GM23248 (cell line): Measurements from ENCODE around the gene CDH4. TPM values are rescaled to one million over a fixed set of nuclear protein-coding genes. Genes with fewer than 3 reads are reported as not detected.

Experiments
- DNase-seq: peaks from one replicate; pipeline ENCODE4 v3.0.0-alpha.2; 2015
- H2AFZ ChIP-seq: fragments of 200-600 bp; sonication (generic); 2 replicates; pipeline ENCODE4 v1.6.1; 2016; ENCODE audit warnings: antibody characterized with exemption
- H3F3A ChIP-seq: fragments of 200-600 bp; sonication (generic); 2 replicates; pipeline ENCODE4 v1.6.1; 2016; ENCODE audit warnings: mild to moderate bottlenecking, antibody characterized with exemption, mixed run types; ENCODE audit not compliant: insufficient read depth
- H3K27ac ChIP-seq: fragments of 200-600 bp; sonication (generic); 2 replicates; pipeline ENCODE4 v1.5.1; 2016; ENCODE audit warnings: mild to moderate bottlenecking
- H3K27me3 ChIP-seq: fragments of 200-600 bp; sonication (generic); replicated peaks from 2 replicates; pipeline ENCODE4 v1.6.1; 2016; ENCODE audit warnings: mild to moderate bottlenecking; ENCODE audit not compliant: insufficient read depth
- H3K36me3 ChIP-seq: fragments of 200-600 bp; sonication (generic); 2 replicates; pipeline ENCODE4 v1.6.1; 2016; ENCODE audit warnings: low read depth, mild to moderate bottlenecking
- H3K4me1 ChIP-seq: fragments of 200-600 bp; sonication (generic); 2 replicates; pipeline ENCODE4 v1.6.1; 2016; ENCODE audit warnings: mild to moderate bottlenecking; ENCODE audit not compliant: insufficient read depth
- H3K4me2 ChIP-seq: fragments of 200-600 bp; sonication (generic); one replicate; pipeline ENCODE4 v1.6.1; 2016; ENCODE audit warnings: mild to moderate bottlenecking; ENCODE audit not compliant: unreplicated experiment
- H3K4me3 ChIP-seq: fragments of 200-600 bp; sonication (generic); 2 replicates; pipeline ENCODE4 v1.5.1; 2016; ENCODE audit warnings: mild to moderate bottlenecking
- H3K79me2 ChIP-seq: fragments of 200-600 bp; sonication (generic); 2 replicates; pipeline ENCODE4 v1.6.1; 2016; ENCODE audit warnings: mild to moderate bottlenecking; ENCODE audit not compliant: insufficient read depth
- H3K9ac ChIP-seq: fragments of 200-600 bp; sonication (generic); 2 replicates; pipeline ENCODE4 v1.6.1; 2016; ENCODE audit warnings: mild to moderate bottlenecking
- H3K9me2 ChIP-seq: fragments of 200-600 bp; sonication (generic); 2 replicates; pipeline ENCODE4 v1.6.1; 2016; ENCODE audit warnings: mixed run types, mild to moderate bottlenecking, moderate library complexity; ENCODE audit not compliant: insufficient read depth
- H3K9me3 ChIP-seq: fragments of 200-600 bp; sonication (generic); one replicate; pipeline ENCODE4 v1.6.1; 2017; ENCODE audit warnings: low read depth
- H4K20me1 ChIP-seq: fragments of 200-600 bp; sonication (generic); 2 replicates; pipeline ENCODE4 v1.6.0; 2016; ENCODE audit not compliant: insufficient read depth
- EZH2 ChIP-seq: fragments of 200-600 bp; sonication (generic); IDR thresholded peaks from 2 replicates; pipeline ENCODE4 v1.6.1; 2018; ENCODE audit warnings: antibody characterized with exemption, mild to moderate bottlenecking; ENCODE audit not compliant: insufficient read depth, poor library complexity, severe bottlenecking
- EZH2phosphoT487 ChIP-seq: fragments of 200-600 bp; sonication (generic); IDR thresholded peaks from 2 replicates; pipeline ENCODE4 v1.6.1; 2018; ENCODE audit warnings: antibody characterized with exemption, moderate library complexity, mild to moderate bottlenecking, low read depth; ENCODE audit not compliant: insufficient read depth
- WGBS, 2 experiments: methylation state at CpG; one replicate each; pipeline ENCODE4 v1.1.6; 2015 to 2017; ENCODE audit warnings: low lambda C conversion rate in 2 of 2, low coverage in 1 of 2; ENCODE audit errors: missing lambda C conversion rate in 2 of 2; 5-methylcytosine and 5-hydroxymethylcytosine counted together
- in situ Hi-C: fragments of 300-500 bp; cut with MboI; formaldehyde crosslinking; loops from 2 replicates; pipeline ENCODE4 v1.15.0; 2020
- polyA plus RNA-seq: library from polyadenylated mRNA; unstranded; fragments of >200 nt; fragmentation: Nextera tagmentation; extraction: Ambion mirVana; gene quantifications from 2 replicates; pipeline ENCODE4 v1.2.1, GENCODE V29; 2016
- total RNA-seq: library from RNA; depleted of rRNA; stranded (reverse); fragments of >200 nt; shearing (Covaris generic); gene quantifications from 2 replicates; pipeline ENCODE4 v1.2.3, GENCODE V29; 2014

Gene CDH4
- total and polyA plus RNA-seq, 2 experiments from 2014 or later, result 1.1 to 3.9 TPM

DNA sequence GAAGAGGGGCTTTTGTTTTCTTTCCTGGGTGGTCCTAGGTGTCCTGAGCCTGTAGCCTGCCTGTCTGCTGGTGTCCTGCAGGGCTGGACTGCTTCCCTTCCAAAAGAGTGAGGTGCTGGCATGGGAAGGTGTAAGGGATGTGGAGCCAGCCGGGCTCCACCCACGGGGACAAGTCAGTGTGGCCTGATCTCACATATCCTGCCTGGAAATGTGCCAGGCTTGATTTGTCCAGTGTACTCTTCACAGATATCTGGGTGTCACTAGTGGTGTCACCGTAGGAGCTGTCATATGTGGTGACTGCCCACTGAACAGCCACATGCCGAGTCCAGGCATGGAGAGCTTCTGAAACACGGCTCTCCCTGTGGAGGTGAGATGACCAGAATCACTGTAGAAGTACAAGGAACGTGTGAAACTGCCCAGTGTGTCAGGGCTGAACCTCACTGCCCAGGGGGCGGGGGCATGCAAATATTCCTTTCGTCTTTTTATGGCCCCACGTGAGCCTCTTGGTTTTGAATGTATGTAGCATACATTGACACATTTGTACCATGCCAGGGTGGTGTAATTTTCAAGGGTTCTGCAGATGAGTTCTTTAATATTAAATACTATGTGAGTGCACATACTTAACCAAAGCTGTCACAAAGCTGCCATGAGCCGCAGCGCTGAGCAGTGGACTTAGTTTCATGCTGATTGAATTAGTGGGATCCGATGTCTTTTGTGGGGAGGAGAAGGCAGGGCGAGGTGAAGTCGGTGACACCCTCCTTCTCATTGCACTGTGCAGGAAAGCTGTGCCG, 55.8 kb downstream of the CDH4 start:
- TF ChIP-seq EZH2phosphoT487, result no peak
- H3K36me3 ChIP-seq, result no peaks in the 10 kb centered on the region
- H3K79me2 ChIP-seq, result no peaks in the 10 kb centered on the region
- H3K9ac ChIP-seq, result no peak overlapping the region
- no peaks in the 10 kb centered on the region for H3K9me2 ChIP-seq
- H3K4me1 ChIP-seq, result no peaks in the 10 kb centered on the region
- 26 to 27% methylated on average over 15 of the region's 15 CpGs for WGBS, 2 experiments
- in situ Hi-C loops, result no loop called here
- DNase-seq, result peak; percentile 11
- no peak overlapping the region for H3K4me3 ChIP-seq
- no peak overlapping the region for H3K4me2 ChIP-seq
- no peaks in the 10 kb centered on the region for H3K9me3 ChIP-seq
- H4K20me1 ChIP-seq, result no peaks in the 10 kb centered on the region
- no peaks in the 10 kb centered on the region for H3K27me3 ChIP-seq
- H3F3A ChIP-seq, result no peaks in the 10 kb centered on the region
- no peak overlapping the region for H3K27ac ChIP-seq
- no peak overlapping the region for H2AFZ ChIP-seq

- Histone ChIP-seq H3K4me3 (no peak overlapping the region), H3K27ac (no peak overlapping the region), H3K9ac (no peak overlapping the region), H3K9me2 (no peaks in the 10 kb centered on the region), H3K4me2 (no peak overlapping the region), H3K27me3 (no peaks in the 10 kb centered on the region), H3K9me3 (no peaks in the 10 kb centered on the region), H3K36me3 (no peaks in the 10 kb centered on the region), H3F3A (no peaks in the 10 kb centered on the region), H3K4me1 (no peaks in the 10 kb centered on the region), H4K20me1 (no peaks in the 10 kb centered on the region), H3K79me2 (no peaks in the 10 kb centered on the region), H2AFZ (no peak overlapping the region)
- TF ChIP-seq EZH2 (no peak), EZH2phosphoT487 (no peak)
- WGBS, 2 experiments, result 22 to 29% methylated on average over 2 of the region's 2 CpGs
- DNase-seq, result no peak
- in situ Hi-C loops, result no loop called here
These were observed 56.4 kb downstream of the CDH4 start for GRCh38 chr20:61308477-61308774.

- no peaks in the 10 kb centered on the region for H3K9me2 ChIP-seq
- in situ Hi-C loops, result no loop called here
- H3K27ac ChIP-seq, result no peak overlapping the region
- no peaks in the 10 kb centered on the region for H3K36me3 ChIP-seq
- no peak overlapping the region for H2AFZ ChIP-seq
- TF ChIP-seq EZH2phosphoT487 (no peak), EZH2 (no peak)
- no peaks in the 10 kb centered on the region for H3F3A ChIP-seq
- no peak overlapping the region for H3K9ac ChIP-seq
- 19 to 39% methylated on average over 7 of the region's 7 CpGs for WGBS, 2 experiments
- no peaks in the 10 kb centered on the region for H3K9me3 ChIP-seq
- no peak for DNase-seq
- no peaks in the 10 kb centered on the region for H3K79me2 ChIP-seq
- no peaks in the 10 kb centered on the region for H3K4me1 ChIP-seq
- H4K20me1 ChIP-seq, result no peaks in the 10 kb centered on the region
- H3K4me3 ChIP-seq, result no peak overlapping the region
- no peaks in the 10 kb centered on the region for H3K27me3 ChIP-seq
- H3K4me2 ChIP-seq, result no peak overlapping the region
These were observed 58.9 kb downstream of the CDH4 start for GRCh38 chr20:61310954-61311353.

DNA sequence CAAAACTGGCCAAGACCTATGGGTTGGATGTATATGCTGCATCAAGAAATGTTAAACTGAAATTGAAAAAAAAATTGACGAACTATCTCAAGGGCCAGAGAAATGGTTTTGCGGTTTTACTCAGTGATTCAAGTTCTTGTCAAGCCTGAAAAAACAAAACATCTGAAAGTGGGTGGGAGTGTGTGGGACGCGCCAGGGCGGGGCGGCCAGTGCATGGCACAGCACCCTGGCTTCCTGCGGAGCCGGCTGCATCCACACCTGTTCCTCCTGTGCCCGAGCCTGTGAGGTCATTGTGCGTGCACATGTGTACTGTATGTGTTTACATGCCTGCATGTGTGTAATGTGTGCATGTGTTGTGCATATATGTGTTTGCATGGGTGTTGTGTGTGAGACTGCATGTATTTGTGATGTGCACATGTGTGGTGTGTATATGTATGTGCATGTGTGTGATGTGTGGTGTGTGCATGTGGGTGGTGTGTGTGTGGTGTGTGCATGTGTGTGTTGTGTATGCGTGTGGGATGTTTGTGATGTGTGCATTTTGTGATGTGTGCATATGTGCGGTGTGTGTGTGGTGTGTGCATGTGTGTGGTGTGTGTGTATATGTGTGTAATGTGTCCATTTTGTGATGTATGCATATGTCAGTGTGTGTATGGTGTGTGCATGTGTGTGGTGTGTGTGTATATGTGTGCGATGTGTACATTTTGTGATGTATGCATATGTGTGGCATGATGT, 59.8 kb downstream of the CDH4 start:
- H3F3A ChIP-seq, result no peaks in the 10 kb centered on the region
- H3K4me2 ChIP-seq, result no peak overlapping the region
- 64 to 72% methylated on average over 13 of the region's 13 CpGs for WGBS, 2 experiments
- no peaks in the 10 kb centered on the region for H3K27me3 ChIP-seq
- H3K36me3 ChIP-seq, result no peaks in the 10 kb centered on the region
- no peak overlapping the region for H3K4me3 ChIP-seq
- H3K9me2 ChIP-seq, result no peaks in the 10 kb centered on the region
- H2AFZ ChIP-seq, result no peak overlapping the region
- H3K4me1 ChIP-seq, result no peaks in the 10 kb centered on the region
- TF ChIP-seq EZH2phosphoT487 (no peak), EZH2 (no peak)
- no peak overlapping the region for H3K27ac ChIP-seq
- H4K20me1 ChIP-seq, result no peaks in the 10 kb centered on the region
- H3K79me2 ChIP-seq, result no peaks in the 10 kb centered on the region
- H3K9ac ChIP-seq, result no peak overlapping the region
- H3K9me3 ChIP-seq, result no peaks in the 10 kb centered on the region
- DNase-seq, result no peak
- in situ Hi-C loops, result no loop called here
